HFFc6 (cell line): ENCODE data around the gene TOMM40L. TPM values are rescaled to one million over a fixed set of nuclear protein-coding genes. Genes with fewer than 3 reads are reported as not detected.

ENCODE experiments used
- DNase-seq: peaks from one replicate; pipeline ENCODE4 v3.0.0-alpha.2; 2018
- H3K27ac Mint-ChIP-seq: 2 replicates; pipeline ENCODE4 v1.8.0; 2020; ENCODE audit warnings: mild to moderate bottlenecking, mixed read lengths
- H3K27me3 Mint-ChIP-seq: 2 replicates; pipeline ENCODE4 v1.8.0; 2021; ENCODE audit warnings: mild to moderate bottlenecking, moderate library complexity, mixed read lengths; ENCODE audit not compliant: insufficient read depth
- H3K36me3 Mint-ChIP-seq: 2 replicates; pipeline ENCODE4 v1.8.0; 2021; ENCODE audit warnings: low read depth, mixed read lengths
- H3K4me1 Mint-ChIP-seq: 2 replicates; pipeline ENCODE4 v1.8.0; 2020; ENCODE audit warnings: low read depth, mixed read lengths
- H3K4me3 Mint-ChIP-seq: 2 replicates; pipeline ENCODE4 v1.8.0; 2020; ENCODE audit warnings: mild to moderate bottlenecking, moderate library complexity, mixed read lengths
- H3K9me3 Mint-ChIP-seq: 2 replicates; pipeline ENCODE4 v1.8.0; 2020; ENCODE audit warnings: mild to moderate bottlenecking, mixed read lengths
- total RNA-seq, 6 experiments: library from RNA; stranded (reverse); fragmentation: NEBNext Ultra II Directional; extraction: Animal tissue kit (Norgen Biotek cat#: 25700); gene quantifications; 2 replicates in 1 of 6; 3 replicates in 5 of 6; pipeline ENCODE4 v1.2.3, GENCODE V29; 2021
- TF ChIP-seq, protein P1 (sequence below): fragments of 200-600 bp; sonication (generic); IDR thresholded peaks from 2 replicates; pipeline ENCODE4 v1.5.0; 2021; ENCODE audit warnings: antibody characterized with exemption, mild to moderate bottlenecking

TOMM40L gene
- total RNA-seq, 6 experiments from 2014 or later = 9.8 to 13.6 (median 10.6) TPM

DNA sequence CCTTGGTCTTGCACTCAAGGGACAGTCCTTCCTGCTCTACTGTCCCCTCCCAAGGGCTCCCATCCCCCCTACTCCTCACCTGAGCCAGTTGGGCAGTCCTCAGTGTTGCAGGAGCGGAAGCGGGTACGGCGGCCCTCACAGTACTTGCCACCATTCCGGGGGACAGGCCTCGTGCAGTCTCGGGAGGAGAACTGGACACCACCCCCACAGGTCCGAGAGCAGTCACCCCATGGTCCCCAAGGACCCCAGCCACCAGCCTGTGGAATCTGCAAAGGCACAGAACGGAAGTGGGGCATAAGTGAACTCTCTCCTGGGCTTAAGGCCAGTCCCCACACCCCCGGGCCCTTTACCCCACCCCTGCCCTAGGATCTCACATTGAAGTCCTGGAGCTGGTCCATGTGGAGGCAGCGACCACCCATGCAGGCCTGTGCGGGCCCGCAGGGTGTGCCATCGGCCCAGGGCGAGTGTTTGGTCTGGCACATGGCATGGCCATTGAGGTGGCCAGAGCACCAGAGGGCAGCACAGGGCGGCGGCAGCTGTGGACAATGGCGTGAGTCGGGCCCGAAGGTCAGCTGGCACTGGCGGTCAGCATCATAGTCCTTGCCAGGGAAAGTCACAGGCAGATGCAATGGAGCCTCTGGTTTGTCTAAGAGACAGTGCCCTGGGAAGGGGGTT, 32.2 kb upstream of the TOMM40L start:
- no peaks in the 10 kb centered on the region for H3K36me3 Mint-ChIP-seq
- H3K4me1 Mint-ChIP-seq = peaks cover 38% of the 10 kb centered on the region
- TF ChIP-seq, protein P1, sequence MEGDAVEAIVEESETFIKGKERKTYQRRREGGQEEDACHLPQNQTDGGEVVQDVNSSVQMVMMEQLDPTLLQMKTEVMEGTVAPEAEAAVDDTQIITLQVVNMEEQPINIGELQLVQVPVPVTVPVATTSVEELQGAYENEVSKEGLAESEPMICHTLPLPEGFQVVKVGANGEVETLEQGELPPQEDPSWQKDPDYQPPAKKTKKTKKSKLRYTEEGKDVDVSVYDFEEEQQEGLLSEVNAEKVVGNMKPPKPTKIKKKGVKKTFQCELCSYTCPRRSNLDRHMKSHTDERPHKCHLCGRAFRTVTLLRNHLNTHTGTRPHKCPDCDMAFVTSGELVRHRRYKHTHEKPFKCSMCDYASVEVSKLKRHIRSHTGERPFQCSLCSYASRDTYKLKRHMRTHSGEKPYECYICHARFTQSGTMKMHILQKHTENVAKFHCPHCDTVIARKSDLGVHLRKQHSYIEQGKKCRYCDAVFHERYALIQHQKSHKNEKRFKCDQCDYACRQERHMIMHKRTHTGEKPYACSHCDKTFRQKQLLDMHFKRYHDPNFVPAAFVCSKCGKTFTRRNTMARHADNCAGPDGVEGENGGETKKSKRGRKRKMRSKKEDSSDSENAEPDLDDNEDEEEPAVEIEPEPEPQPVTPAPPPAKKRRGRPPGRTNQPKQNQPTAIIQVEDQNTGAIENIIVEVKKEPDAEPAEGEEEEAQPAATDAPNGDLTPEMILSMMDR = 0 out of 2 replicates have a peak, but pooled peaks have one; percentile 13
- no peak overlapping the region for H3K27ac Mint-ChIP-seq
- no peak overlapping the region for H3K4me3 Mint-ChIP-seq
- no peaks in the 10 kb centered on the region for H3K9me3 Mint-ChIP-seq
- peaks cover 2% of the 10 kb centered on the region; the same call in 1 of the 2 replicates for H3K27me3 Mint-ChIP-seq
- DNase-seq = no peak

DNA sequence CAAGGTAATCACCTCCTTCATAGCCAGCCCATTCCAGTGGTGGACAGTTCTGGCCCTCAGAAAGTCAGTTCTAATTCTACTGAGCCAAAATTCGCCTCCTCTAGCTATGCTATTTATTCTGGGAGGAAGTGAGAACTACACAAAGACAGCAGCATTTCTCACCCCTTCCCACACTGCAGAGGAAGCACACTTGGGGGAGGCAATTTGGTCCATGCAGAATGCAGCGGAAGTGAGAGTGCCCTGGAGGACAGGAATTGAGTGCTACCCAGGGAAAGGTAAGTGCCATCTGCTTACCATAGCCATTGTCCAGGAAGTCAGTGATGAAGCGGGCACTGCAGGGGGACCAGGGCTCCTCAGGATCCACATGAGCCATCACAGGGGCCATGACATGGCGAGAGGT, 30.7 kb upstream of the TOMM40L start:
- Mint-ChIP-seq H3K4me1 (peaks cover 43% of the 10 kb centered on the region), H3K9me3 (no peaks in the 10 kb centered on the region), H3K36me3 (no peaks in the 10 kb centered on the region), H3K27ac (no peak overlapping the region; the same call in 1 of the 2 replicates), H3K4me3 (no peak overlapping the region), H3K27me3 (peaks cover 3% of the 10 kb centered on the region; the same call in 1 of the 2 replicates)
- DNase-seq = no peak
- TF ChIP-seq, protein P1 = no peak

DNA sequence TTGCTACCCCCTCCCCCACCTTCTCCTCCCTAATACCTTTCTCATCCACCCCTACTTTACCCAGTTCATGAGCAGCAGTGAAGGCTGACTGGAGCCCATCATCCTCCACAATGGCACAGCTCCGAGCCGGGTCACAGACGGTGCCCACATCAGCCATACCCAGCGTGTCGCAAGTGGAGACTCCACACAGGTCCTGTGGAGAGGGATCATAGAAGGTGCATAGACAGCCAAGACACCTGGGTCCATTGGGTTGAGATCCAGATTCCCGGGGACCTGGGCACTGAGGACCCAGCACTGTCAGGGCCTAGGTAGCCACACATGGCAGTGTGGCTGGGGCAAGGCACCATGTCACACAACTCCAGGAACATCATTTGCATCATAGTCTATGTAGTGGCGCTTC, 29.7 kb upstream of the TOMM40L start:
- no peak for DNase-seq

DNA sequence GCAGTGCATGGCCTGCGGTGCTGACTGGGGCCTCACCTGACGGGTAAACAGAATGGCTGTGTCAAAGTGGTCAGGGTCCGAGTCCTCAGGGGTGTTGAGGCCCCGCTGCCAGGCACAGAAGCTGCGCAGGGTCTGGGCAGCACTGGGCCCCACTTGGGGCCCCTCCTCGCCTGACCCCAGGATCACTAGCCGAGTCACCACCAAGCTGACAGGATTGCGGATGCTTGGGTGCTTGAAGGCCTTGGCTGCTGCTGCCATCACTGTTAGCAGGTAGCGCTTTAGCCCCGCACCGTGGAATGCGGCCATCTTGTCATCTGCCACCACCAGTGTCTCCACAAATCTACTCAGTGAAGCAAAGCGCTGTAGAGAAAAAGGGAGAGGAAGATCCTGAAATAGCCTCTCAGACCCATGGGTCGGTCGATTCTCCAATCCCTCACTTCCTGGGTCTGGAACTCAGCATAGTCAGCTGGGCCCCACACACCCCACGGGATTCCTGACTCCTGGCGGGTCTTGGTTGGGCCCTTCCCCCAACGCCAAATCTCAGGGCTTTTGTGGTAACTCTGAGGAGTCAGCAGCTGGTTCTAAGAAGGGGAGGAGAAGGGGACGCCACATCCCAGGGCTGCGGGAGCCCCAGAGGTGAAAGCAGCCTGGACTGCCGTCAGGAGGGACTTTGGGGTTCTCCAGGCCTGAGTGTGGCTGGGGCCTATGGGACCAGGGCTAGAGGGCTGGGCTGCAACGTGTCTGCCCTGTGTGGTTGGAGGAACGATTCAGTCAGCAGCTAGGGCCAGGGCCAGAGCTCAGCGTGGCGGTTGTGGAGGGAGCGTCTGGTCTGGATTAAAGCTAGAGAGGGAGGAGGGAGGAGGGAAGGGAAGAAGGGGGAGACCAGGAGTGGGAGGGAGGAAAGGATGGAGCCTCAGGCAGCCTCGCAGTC, 29.1 kb upstream of the TOMM40L start:
- TF ChIP-seq, protein P1 = no peak
- H3K4me1 Mint-ChIP-seq = peaks cover 59% of the 10 kb centered on the region
- DNase-seq = peak; percentile 68
- H3K36me3 Mint-ChIP-seq = no peaks in the 10 kb centered on the region
- H3K4me3 Mint-ChIP-seq = peak overlapping the region; percentile 81
- no peaks in the 10 kb centered on the region for H3K9me3 Mint-ChIP-seq
- peaks cover 5% of the 10 kb centered on the region for H3K27me3 Mint-ChIP-seq
- H3K27ac Mint-ChIP-seq = peak overlapping the region; percentile 86

More for the DNA sequence above, 29.7 kb upstream of the TOMM40L start:
- TF ChIP-seq, protein P1 = no peak
- peak overlapping the region; percentile 86 for H3K27ac Mint-ChIP-seq
- peaks cover 5% of the 10 kb centered on the region; the same call in 1 of the 2 replicates for H3K27me3 Mint-ChIP-seq
- no peaks in the 10 kb centered on the region for H3K9me3 Mint-ChIP-seq
- no peaks in the 10 kb centered on the region for H3K36me3 Mint-ChIP-seq
- peaks cover 53% of the 10 kb centered on the region for H3K4me1 Mint-ChIP-seq
- no peak overlapping the region; the same call in 1 of the 2 replicates for H3K4me3 Mint-ChIP-seq

DNA sequence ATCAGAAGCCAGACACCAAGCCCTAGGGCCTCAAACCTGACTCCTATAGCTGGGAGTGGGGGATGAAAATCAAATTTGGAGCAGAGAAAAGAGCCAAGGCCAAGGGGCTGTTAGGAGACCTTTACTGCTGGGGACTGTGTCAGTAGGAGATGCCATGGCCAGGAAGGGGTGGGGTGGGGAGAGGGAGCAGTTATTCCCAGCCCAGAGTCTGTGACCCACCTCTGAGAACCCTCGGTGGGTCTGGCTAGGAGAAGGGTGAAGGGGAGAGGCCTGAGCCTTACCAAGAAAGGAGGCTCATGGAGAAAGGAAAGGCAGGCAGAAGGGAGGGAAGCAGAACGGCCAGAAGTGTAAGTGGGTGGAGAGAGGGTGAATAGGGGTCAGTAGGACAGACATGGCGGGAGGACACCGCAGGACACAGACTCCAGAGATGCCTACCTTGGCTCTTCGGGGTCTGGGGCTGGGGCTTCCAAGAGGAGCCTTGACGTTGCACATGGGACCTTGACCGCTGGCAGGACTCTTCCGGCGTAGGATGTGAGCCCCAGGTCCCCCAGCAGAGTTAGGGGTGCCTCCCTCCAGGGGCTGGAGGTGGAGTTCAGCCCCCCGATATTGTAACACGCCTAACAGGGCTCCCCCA, 28.2 kb upstream of the TOMM40L start:
- Mint-ChIP-seq H3K4me3 (peak overlapping the region; percentile 81), H3K27me3 (peaks cover 5% of the 10 kb centered on the region), H3K9me3 (no peaks in the 10 kb centered on the region), H3K36me3 (peaks cover under 1% of the 10 kb centered on the region; the same call in 1 of the 2 replicates), H3K27ac (peak overlapping the region; percentile 86), H3K4me1 (peaks cover 58% of the 10 kb centered on the region)
- no peak for DNase-seq
- TF ChIP-seq, protein P1 = no peak
